Progenitor cell of endocrine pancreas (in vitro differentiated cells): Measurements from ENCODE around the gene TMEM238. TPM values are rescaled to one million over a fixed set of nuclear protein-coding genes. Genes with fewer than 3 reads are reported as not detected.
A peak's percentile ranks its signal among the peaks of the same experiment; 100 is the strongest.

Experiments
- DNase-seq: peaks from one replicate; pipeline ENCODE4 v3.0.0; 2021; ENCODE audit warnings: low spot score; ENCODE audit not compliant: unreplicated experiment
- H3K27ac Mint-ChIP-seq: 2 replicates; pipeline ENCODE4 v1.8.0; 2021; ENCODE audit warnings: mild to moderate bottlenecking, moderate library complexity, mixed read lengths
- H3K27me3 Mint-ChIP-seq: 2 replicates; pipeline ENCODE4 v1.8.0; 2021; ENCODE audit warnings: mixed read lengths
- H3K36me3 Mint-ChIP-seq: 2 replicates; pipeline ENCODE4 v1.8.0; 2022; ENCODE audit warnings: mixed read lengths; ENCODE audit not compliant: insufficient read depth
- H3K4me1 Mint-ChIP-seq: 2 replicates; pipeline ENCODE4 v1.8.0; 2021; ENCODE audit warnings: low read depth, mixed read lengths
- H3K4me3 Mint-ChIP-seq: 2 replicates; pipeline ENCODE4 v1.8.0; 2021; ENCODE audit warnings: low read depth, mild to moderate bottlenecking, moderate library complexity, mixed read lengths
- H3K9me3 Mint-ChIP-seq: 2 replicates; pipeline ENCODE4 v1.8.0; 2021; ENCODE audit warnings: low read depth, mixed read lengths
- total RNA-seq: library from RNA; stranded (reverse); gene quantifications from 2 replicates; pipeline ENCODE4 v1.2.1, GENCODE V29; 2021
- TF ChIP-seq, protein P1 (sequence below): fragments of 200-600 bp; sonication (generic); IDR thresholded peaks from one replicate; pipeline ENCODE4 v1.5.0; 2021; ENCODE audit warnings: antibody characterized with exemption, mild to moderate bottlenecking; ENCODE audit not compliant: unreplicated experiment

TMEM238 gene
- total RNA-seq, 1 donor from 2014 or later = 5.6 TPM

DNA sequence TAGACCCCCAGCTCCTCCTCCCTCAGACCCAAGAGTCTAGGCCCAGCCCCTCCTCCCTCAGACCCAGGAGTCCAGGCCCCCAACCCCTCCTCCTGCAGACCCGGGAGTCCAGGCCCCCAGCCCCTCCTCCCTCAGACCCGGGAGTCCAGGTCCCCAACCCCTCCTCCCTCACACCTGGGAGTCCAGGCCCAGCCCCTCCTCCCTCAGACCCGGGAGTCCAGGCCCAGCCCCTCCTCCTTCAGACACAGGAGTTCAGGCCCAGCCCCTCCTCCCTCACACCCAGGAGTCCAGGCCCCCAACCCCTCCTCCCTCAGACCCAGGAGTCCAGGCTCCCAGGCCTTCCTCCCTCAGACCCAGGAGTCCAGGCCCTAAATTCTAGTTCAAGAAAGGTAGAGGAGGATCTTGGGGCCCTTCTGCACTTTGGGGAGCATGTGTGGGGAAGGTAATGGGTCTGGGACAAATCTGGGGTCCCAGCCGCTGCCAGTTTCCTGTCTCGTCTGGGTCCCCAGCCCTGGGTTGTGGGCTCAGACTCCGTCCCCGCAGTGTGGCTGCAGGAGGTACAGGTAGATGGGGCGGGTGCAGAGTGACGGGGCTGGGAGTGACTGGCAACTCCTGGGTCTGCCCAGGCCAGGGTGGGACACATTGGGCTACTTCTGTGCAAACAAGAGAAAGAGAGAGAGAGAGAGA, 10.6 kb downstream of the TMEM238 start:
- Mint-ChIP-seq H3K4me1 (peaks cover 18% of the 10 kb centered on the region), H3K27me3 (peaks cover 42% of the 10 kb centered on the region), H3K9me3 (no peaks in the 10 kb centered on the region), H3K27ac (peak overlapping the region; percentile 32), H3K4me3 (no peak overlapping the region), H3K36me3 (peaks cover 1% of the 10 kb centered on the region)
- no peak for DNase-seq
- TF ChIP-seq, protein P1, sequence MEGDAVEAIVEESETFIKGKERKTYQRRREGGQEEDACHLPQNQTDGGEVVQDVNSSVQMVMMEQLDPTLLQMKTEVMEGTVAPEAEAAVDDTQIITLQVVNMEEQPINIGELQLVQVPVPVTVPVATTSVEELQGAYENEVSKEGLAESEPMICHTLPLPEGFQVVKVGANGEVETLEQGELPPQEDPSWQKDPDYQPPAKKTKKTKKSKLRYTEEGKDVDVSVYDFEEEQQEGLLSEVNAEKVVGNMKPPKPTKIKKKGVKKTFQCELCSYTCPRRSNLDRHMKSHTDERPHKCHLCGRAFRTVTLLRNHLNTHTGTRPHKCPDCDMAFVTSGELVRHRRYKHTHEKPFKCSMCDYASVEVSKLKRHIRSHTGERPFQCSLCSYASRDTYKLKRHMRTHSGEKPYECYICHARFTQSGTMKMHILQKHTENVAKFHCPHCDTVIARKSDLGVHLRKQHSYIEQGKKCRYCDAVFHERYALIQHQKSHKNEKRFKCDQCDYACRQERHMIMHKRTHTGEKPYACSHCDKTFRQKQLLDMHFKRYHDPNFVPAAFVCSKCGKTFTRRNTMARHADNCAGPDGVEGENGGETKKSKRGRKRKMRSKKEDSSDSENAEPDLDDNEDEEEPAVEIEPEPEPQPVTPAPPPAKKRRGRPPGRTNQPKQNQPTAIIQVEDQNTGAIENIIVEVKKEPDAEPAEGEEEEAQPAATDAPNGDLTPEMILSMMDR = no peak

DNA sequence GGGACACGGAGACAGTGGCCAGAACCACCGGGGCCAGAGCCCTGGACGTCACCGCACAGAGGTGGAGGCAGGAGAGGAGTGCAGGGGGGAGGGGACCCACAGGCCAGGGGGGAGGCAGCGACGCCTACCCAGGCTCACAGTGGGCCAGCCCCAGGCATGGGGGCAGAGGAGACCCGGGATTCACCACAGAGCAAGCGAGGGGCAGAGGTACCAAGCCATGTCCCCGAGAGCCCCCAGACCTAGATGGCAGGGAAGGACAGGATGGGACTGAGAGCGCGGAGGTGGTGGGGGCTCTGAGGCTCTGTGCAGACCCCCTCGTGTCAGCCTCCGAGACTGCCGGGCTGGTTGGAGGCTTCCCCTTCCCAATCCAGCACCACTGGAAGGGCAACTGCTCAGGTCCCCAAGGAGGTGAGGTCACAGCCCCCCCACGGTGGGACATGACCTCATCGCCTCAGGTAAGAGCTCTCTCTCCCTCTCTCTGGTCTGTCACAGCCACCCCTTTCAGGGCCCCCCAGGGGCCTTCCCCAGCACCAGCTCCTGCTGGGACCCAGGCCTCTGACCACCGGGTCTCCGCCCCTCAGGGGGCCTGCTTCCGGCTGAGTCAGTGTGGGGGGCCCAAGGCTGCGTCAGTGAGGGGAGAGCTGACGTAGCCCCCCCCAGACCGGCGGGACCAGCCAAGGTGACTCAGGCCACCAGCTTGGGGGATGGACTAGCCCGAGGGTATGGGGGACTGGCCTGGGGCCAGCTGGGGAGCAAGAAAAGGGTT, 11.6 kb downstream of the TMEM238 start:
- peaks cover 1% of the 10 kb centered on the region for H3K36me3 Mint-ChIP-seq
- peaks cover 16% of the 10 kb centered on the region for H3K4me1 Mint-ChIP-seq
- no peak for DNase-seq
- TF ChIP-seq, protein P1 = no peak
- H3K4me3 Mint-ChIP-seq = no peak overlapping the region
- H3K27ac Mint-ChIP-seq = no peak overlapping the region
- H3K27me3 Mint-ChIP-seq = peaks cover 45% of the 10 kb centered on the region
- H3K9me3 Mint-ChIP-seq = no peaks in the 10 kb centered on the region

DNA sequence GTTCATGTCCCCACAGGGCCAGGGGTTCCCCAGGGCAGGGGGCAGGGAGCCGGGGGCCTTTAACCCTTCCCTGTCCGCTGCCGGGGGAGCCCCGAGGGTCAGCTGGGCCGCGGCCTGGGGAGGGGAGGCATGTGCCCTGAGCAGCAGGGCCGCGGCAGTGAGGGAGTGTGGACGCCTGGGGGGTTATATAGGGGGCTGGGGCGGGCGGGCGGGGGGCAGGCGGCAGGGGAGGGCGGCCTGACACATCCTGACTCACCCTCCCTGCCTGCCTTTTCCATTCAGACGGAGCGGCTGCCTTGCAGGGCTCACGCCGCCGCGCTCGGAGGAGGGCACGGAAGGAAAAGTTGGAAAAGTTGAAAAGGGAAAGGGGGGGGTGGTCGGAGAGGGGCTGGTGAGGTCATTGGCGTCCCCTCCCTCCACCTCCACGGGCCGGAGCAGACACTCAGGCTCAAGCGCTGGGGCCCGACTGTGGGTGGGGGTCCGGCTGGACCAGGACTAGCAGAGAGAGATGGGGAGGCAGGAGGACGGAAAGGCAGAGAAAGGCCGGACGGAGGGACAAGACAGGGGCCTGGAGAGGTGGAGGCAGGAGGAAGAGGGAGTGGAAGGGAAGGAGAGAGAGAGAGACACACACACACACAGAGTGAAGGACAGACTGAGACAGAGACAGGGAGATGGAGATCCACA, 13.6 kb downstream of the TMEM238 start, which contains the start of gene IL11:
Gene IL11 (minus strand): TSS at position 159 of the 684 bp plus-strand sequence. CDS start 153 bp downstream, at position 6.
- H3K4me3 Mint-ChIP-seq = peak within 1 kb of the TSS; percentile 29

DNA sequence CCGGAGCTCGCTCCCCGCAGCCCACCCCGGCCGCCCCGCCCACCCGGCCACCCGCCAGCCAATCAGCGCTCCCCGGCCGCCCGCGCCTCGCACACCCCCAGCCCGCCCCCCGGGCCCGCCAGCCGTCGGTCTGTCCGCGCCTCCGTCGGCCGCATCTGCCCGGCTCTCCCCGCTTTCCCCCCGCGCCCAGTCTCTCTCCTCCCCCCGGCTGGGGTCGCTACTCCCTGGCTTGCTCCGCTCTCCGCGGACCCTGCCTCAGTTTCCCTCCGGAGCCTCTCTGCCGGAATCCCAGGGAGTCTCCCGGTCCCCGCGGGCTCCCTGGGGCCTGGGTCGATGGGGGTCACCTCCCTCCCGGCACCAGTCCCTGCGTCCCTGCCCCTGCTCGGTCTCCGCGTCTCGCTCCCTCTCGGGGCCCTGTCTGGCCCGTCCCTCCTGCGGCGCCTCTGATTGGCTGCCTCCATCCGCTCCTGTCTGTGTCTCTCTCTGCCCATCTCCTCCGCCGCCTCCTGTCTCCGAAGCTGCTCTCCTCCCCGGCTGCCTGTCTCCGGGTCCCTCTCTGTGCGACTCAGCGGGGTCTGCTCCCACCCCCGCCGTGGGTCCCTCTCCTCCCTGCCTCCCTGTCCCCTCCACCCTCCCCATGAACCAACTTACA, 14.3 kb downstream of the TMEM238 start:
- DNase-seq = no peak
- Mint-ChIP-seq H3K36me3 (peaks cover 1% of the 10 kb centered on the region), H3K27me3 (peaks cover 53% of the 10 kb centered on the region), H3K9me3 (no peaks in the 10 kb centered on the region), H3K4me3 (peak overlapping the region; percentile 29), H3K27ac (no peak overlapping the region), H3K4me1 (peaks cover 11% of the 10 kb centered on the region)
- TF ChIP-seq, protein P1 = no peak

More for the DNA sequence above, 13.6 kb downstream of the TMEM238 start, which contains the start of gene IL11:
- Mint-ChIP-seq H3K36me3 (peaks cover 1% of the 10 kb centered on the region), H3K9me3 (no peaks in the 10 kb centered on the region), H3K27me3 (peaks cover 50% of the 10 kb centered on the region), H3K27ac (no peak within 1 kb of the TSS), H3K4me1 (peaks cover 11% of the 10 kb centered on the region)
- no peak for DNase-seq
- TF ChIP-seq, protein P1 = no peak
